ENCODE data around the gene ERF.

The ERF gene

DNA sequence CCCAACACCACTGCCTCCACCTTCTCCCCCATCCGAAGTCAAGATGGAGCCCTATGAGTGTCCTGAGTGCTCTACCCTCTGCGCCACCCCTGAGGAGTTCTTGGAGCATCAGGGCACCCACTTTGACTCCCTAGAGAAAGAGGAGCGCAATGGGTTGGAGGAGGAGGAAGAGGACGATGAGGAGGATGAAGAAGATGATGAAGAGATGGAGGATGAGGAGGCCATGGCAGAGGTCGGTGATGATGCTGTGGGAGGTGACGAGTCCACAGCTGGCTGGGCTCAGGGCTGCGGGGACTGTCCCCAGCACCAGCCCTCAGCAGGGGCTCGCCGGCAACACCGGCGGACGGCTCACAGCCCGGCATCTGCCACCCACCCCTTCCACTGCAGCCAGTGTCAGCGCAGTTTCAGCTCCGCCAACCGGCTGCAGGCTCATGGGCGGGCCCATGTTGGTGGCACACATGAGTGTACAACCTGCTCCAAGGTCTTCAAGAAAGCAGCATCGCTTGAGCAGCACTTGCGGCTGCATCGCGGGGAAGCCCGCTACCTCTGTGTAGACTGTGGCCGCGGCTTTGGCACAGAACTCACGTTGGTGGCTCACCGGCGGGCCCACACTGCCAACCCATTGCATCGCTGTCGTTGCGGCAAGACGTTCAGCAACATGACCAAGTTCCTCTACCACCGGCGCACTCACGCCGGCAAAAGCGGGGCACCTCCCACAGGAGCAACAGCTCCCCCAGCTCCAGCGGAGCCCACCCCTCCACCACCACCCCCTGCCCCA, 29.8 kb downstream of the ERF start:
- Histone ChIP-seq H3K36me3 (ENCODE audit: insufficient read depth, low read length) (0 out of 2 replicates have a peak, but pooled peaks cover 3% of the 10 kb centered on the region), H2AFZ (ENCODE audit: low read length, unreplicated experiment) (no peak overlapping the region), H3K4me1 (ENCODE audit: control insufficient read depth, insufficient read depth, low read length, unreplicated experiment) (no peaks in the 10 kb centered on the region), H3K79me2 (ENCODE audit: control insufficient read depth, insufficient read depth, low read length, unreplicated experiment) (peaks cover 37% of the 10 kb centered on the region), H3K27me3 (ENCODE audit: insufficient read depth, low read length) (no peaks in the 10 kb centered on the region), H3K27ac (ENCODE audit: low read depth, low read length) (no peak overlapping the region), H3K4me3 (ENCODE audit: low read depth, low read length) (no peak overlapping the region)

DNA sequence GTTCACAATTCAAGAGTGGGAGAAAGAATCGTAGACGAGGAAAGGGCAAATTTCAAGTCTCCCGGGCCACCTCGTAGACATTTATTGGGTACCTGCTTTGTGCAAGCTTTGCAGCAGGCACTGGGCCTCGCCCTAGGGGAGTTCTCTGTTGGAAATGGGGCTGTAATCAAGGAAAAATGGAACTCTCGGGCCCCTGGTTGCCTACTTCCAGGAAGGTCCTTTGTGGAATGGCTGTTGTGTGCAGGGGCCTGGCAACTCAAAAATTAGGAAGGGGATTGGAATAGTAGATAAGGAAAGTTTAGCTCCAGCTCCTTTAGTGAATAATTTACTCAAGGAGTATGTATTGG, 34.2 kb downstream of the ERF start:
- Histone ChIP-seq H2AFZ (ENCODE audit: low read length, unreplicated experiment) (peak overlapping the region; percentile 76), H3K27ac (ENCODE audit: low read depth, low read length) (peak overlapping the region; percentile 35; the same call in 1 of the 2 replicates), H3K4me1 (ENCODE audit: control insufficient read depth, insufficient read depth, low read length, unreplicated experiment) (peaks cover 17% of the 10 kb centered on the region), H3K36me3 (ENCODE audit: insufficient read depth, low read length) (no peaks in the 10 kb centered on the region), H3K79me2 (ENCODE audit: control insufficient read depth, insufficient read depth, low read length, unreplicated experiment) (peaks cover 41% of the 10 kb centered on the region), H3K4me3 (ENCODE audit: low read depth, low read length) (peak overlapping the region; percentile 96), H3K27me3 (ENCODE audit: insufficient read depth, low read length) (no peaks in the 10 kb centered on the region)

DNA sequence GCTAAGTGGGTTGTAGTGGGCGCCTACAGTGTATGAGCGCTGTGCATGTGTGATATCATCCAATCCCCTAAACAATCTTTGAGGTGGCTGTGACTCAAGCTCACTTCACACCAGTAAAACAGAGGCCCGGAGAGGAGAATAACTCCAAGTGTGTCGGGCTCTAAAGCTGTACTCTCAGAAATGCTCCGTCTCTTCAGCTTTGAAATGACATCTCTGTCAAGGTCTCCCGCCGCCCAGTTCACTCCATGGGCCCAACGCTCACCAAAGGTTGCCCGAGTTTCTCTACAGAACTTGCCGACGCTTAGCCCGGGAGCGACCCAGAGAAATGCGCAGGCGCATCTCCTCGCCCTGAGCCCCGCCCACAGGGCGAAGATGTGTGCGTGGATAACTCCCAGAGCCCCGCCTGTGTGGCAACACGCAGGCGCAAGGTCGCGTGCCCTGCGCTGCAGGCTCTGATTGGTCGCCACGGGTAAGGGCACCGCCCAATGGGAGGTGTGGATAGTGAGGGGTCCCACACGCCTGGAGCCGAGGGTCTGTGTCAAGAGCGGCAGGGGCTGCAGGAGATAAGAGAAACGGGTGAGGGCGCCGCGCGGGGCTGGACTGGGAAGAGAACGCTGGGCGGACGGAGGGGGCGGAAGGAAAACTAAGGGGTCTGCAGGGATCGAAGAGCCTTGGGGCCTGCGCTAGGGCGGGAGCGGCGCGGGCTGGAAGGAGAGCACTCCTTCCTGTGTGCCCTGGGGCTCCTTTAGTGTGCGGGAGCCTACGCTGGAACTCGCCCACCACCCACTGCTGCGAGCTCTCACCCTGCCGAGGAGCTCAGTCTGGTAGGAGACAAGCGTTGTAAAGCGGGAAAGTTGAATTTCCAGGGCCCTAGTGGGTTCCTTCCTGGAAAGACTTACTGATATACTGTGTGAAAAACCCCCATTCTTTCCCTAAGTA, 34.8 kb downstream of the ERF start, which contains the start of gene ZNF526:
TSS of gene ZNF526 (plus strand) at position 501 of the 939 bp plus-strand sequence. CDS start 4,092 bp downstream, outside the sequence.
- Histone ChIP-seq H3K27ac (ENCODE audit: low read depth, low read length) (peak within 1 kb of the TSS; percentile 70), H2AFZ (ENCODE audit: low read length, unreplicated experiment) (peak within 1 kb of the TSS; percentile 76), H3K4me3 (ENCODE audit: low read depth, low read length) (peak within 1 kb of the TSS; percentile 96), H3K27me3 (ENCODE audit: insufficient read depth, low read length) (no peaks in the 10 kb centered on the region), H3K79me2 (ENCODE audit: control insufficient read depth, insufficient read depth, low read length, unreplicated experiment) (peaks cover 47% of the 10 kb centered on the region), H3K4me1 (ENCODE audit: control insufficient read depth, insufficient read depth, low read length, unreplicated experiment) (peaks cover 17% of the 10 kb centered on the region), H3K36me3 (ENCODE audit: insufficient read depth, low read length) (no peaks in the 10 kb centered on the region)

DNA sequence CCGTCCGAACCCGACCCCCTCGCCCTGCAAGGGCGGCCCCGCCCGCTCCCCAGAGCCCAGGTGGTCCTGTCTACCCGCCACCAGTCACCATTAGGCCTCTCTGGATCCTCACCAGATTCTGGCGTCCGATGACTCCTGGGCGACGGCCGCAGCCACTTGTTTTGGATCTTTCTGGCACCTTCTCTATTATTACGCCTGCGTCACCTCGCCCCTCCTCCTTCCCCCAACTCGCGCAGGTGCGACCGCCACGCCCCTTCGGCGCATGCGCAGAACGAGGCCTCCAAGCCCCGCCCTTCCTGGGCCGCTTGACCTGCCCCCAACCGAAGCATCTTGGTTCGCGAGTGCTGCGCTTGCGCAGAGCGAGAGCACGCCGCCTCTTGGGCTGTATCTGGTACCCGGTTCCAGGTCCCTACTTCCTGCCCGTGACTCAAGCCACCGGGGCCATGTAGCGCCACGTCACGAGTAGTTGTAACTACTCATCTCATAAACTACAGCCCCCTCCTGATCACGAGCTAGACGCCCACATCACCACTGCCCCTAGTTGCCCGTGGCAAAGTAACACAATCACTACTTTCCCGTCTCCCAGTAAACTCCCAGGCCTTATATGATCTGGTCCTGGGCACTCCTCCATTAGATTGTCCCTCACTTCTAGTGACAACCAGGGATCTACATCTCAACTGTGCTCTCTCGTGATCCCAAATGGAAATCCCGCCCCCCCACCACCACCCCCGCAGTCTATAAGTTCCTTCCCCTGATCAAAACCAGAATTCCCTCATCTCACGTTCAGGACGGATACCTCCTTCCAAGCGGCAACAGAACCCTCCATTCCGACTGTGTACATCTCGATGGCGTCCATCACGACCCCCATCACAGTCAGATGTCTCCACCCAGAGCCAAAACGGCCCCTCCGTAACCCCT, 37.1 kb downstream of the ERF start, which contains the start of gene DEDD2:
TSS of gene DEDD2 (minus strand) at position 158 of the 918 bp plus-strand sequence. CDS start 670 bp downstream, outside the sequence.
- peak within 1 kb of the TSS; percentile 68 for H2AFZ ChIP-seq (ENCODE audit: low read length, unreplicated experiment)
- no peaks in the 10 kb centered on the region for H3K36me3 ChIP-seq (ENCODE audit: insufficient read depth, low read length)
- no peaks in the 10 kb centered on the region for H3K27me3 ChIP-seq (ENCODE audit: insufficient read depth, low read length)
- peak within 1 kb of the TSS; percentile 85 for H3K4me3 ChIP-seq (ENCODE audit: low read depth, low read length)
- peaks cover 46% of the 10 kb centered on the region for H3K79me2 ChIP-seq (ENCODE audit: control insufficient read depth, insufficient read depth, low read length, unreplicated experiment)
- H3K4me1 ChIP-seq (ENCODE audit: control insufficient read depth, insufficient read depth, low read length, unreplicated experiment), result peaks cover 17% of the 10 kb centered on the region
- peak within 1 kb of the TSS; percentile 94 for H3K27ac ChIP-seq (ENCODE audit: low read depth, low read length)

DNA sequence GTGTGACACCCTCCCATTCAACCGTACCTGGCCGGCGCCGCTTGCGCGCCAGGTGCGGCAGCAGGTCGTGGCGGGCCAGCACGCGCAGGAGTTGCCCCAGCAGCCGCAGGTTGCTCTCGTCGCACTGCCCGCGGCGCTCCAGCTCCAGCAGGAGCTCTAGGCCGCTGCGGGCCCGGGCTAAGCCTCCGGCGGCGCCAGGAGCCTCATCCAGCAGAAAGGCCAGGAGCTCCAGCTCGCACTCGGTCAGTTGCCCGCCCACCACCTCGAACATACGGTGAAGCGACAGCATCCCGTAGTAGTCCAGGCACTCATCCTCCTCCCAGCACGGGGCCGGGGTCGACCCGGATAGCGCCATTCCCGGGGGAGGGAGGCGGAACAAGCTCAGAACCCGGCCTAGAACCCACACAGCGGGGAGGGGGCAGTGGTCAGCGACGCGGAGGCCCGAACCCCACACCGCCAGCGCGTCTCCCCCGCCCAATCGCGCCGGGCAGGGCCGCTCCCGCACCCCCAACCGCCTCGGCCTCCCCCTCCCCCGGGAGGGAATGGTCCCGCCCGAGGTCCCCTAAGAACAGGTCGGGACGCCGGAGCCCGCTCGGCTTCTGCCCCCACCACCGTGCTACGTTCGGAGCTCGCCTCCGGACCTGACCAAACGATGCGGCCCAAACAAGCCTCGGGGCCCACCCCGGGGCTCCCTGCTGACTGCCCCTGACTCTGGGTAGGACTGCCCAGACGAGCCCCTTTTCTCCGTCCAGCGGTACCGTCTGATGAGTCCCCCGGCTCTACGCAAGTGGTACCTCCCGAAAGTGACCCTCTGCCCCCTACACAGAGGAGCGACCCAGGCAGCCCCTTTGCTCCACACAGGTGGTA, 38.0 kb downstream of the ERF start:
- H2AFZ ChIP-seq (ENCODE audit: low read length, unreplicated experiment), result peak overlapping the region; percentile 68
- H3K4me3 ChIP-seq (ENCODE audit: low read depth, low read length), result peak overlapping the region; percentile 85
- peaks cover 38% of the 10 kb centered on the region for H3K79me2 ChIP-seq (ENCODE audit: control insufficient read depth, insufficient read depth, low read length, unreplicated experiment)
- H3K27ac ChIP-seq (ENCODE audit: low read depth, low read length), result peak overlapping the region; percentile 14; the same call in 1 of the 2 replicates
- peaks cover 17% of the 10 kb centered on the region for H3K4me1 ChIP-seq (ENCODE audit: control insufficient read depth, insufficient read depth, low read length, unreplicated experiment)
- H3K27me3 ChIP-seq (ENCODE audit: insufficient read depth, low read length), result no peaks in the 10 kb centered on the region
- H3K36me3 ChIP-seq (ENCODE audit: insufficient read depth, low read length), result no peaks in the 10 kb centered on the region

DNA sequence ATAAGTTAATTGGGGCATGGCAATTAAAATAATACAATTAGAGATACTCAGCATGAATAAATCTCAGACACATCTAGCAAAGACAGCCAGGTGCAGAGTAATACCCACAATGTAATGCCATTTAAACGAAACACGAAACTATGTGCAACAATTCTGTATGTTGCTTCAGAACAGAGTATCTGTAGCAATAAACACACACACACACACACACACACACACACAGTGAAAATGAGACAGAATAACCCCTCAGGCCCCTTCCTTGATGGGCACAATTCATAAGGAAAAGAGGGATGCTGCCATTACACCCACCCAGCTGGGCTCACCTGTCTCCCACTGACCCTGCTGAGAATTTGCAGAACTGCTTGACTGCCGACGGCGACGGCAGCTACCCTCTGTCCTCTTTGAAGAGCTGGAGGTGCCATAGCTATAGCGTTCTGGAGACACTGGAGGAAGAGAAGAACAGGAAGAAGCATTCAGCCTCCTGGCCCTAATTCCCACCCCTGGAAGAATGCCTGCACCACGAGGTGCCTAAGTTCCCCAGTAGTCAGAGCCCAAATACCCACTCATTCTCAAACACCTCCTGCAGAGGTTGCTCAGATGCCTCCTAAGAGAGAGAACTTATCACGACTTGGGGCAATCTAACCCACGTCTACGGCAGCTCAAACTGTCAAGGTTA, 40.0 kb downstream of the ERF start:
- H3K27ac ChIP-seq (ENCODE audit: low read depth, low read length), result no peak overlapping the region

DNA sequence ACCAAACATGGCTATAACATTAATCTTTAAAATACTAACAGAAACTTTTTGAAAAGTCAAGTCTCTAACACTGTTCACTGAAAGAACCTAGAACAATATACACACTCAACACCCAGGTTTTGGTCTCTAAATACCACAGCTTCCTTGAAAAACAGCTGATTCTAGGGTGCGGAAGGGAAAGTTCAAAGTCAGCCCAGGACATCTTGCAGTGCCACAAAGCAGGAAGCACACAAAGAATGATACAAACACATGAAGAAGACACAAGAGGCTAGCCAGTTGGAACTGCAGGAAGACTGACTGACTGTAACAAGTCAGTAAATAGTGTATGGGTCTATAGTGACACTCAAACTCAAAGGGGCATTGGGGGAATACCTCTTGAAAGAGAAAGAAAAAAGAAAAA, 42.0 kb downstream of the ERF start:
- Histone ChIP-seq H3K27ac (ENCODE audit: low read depth, low read length) (no peak overlapping the region), H3K36me3 (ENCODE audit: insufficient read depth, low read length) (peaks cover 3% of the 10 kb centered on the region; the same call in 1 of the 2 replicates), H3K27me3 (ENCODE audit: insufficient read depth, low read length) (no peaks in the 10 kb centered on the region), H3K79me2 (ENCODE audit: control insufficient read depth, insufficient read depth, low read length, unreplicated experiment) (peaks cover 23% of the 10 kb centered on the region), H2AFZ (ENCODE audit: low read length, unreplicated experiment) (no peak overlapping the region), H3K4me1 (ENCODE audit: control insufficient read depth, insufficient read depth, low read length, unreplicated experiment) (peaks cover 13% of the 10 kb centered on the region), H3K4me3 (ENCODE audit: low read depth, low read length) (no peak overlapping the region)

More for the DNA sequence above, 40.0 kb downstream of the ERF start:
- no peaks in the 10 kb centered on the region for H3K36me3 ChIP-seq (ENCODE audit: insufficient read depth, low read length)
- H3K27me3 ChIP-seq (ENCODE audit: insufficient read depth, low read length), result no peaks in the 10 kb centered on the region
- peaks cover 17% of the 10 kb centered on the region for H3K4me1 ChIP-seq (ENCODE audit: control insufficient read depth, insufficient read depth, low read length, unreplicated experiment)
- H3K79me2 ChIP-seq (ENCODE audit: control insufficient read depth, insufficient read depth, low read length, unreplicated experiment), result peaks cover 22% of the 10 kb centered on the region
- no peak overlapping the region for H2AFZ ChIP-seq (ENCODE audit: low read length, unreplicated experiment)
- no peak overlapping the region for H3K4me3 ChIP-seq (ENCODE audit: low read depth, low read length)

DNA sequence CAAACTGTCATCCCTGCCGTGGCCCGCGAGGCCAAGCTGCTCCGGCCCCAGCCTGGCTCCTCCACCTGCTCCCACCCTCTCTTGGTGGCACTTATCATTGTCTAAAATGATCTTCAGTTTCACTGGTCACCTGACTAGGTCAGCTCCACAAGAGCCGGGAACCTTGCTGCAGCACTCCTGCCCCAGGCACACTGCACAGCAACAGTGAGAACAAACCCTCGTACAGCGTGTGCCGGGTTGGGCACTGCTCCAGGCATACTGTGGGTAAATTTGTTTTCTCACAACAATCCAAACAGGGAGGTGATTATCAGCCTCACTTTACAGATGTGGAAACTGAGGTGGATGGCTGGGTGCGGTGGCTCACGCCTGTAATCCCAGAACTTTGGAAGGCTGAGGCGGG, 46.3 kb downstream of the ERF start:
- H2AFZ ChIP-seq (ENCODE audit: low read length, unreplicated experiment), result no peak overlapping the region
- H3K4me3 ChIP-seq (ENCODE audit: low read depth, low read length), result no peak overlapping the region
- peaks cover 23% of the 10 kb centered on the region for H3K4me1 ChIP-seq (ENCODE audit: control insufficient read depth, insufficient read depth, low read length, unreplicated experiment)
- no peaks in the 10 kb centered on the region for H3K27me3 ChIP-seq (ENCODE audit: insufficient read depth, low read length)
- H3K79me2 ChIP-seq (ENCODE audit: control insufficient read depth, insufficient read depth, low read length, unreplicated experiment), result peaks cover 8% of the 10 kb centered on the region
- H3K36me3 ChIP-seq (ENCODE audit: insufficient read depth, low read length), result peaks cover 3% of the 10 kb centered on the region; the same call in 1 of the 2 replicates
- no peak overlapping the region; the same call in 1 of the 2 replicates for H3K27ac ChIP-seq (ENCODE audit: low read depth, low read length)

DNA sequence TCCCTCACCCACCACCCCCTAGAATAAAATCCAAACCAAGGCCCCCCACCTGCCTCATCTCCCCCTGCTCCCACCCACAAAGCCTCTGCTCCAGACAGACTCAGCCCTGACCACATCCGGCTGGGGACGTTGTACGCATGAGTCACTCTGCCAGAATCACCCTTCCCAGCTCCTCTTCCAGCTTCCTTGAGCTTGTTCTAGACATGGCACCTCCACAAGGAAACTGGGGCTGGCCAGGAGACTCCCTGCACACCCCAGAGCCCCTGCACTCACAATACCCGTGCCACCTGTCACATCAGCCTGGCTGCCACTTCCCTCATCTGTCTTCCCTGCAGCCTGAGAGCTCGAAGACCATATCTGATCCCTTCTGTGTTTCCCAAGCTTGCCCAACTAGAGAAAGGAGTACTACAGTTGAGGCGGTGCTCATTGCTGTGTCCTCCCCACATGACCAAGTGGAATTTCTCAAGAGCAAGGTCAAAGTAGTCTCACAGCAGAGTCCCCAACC, 47.1 kb downstream of the ERF start:
- H3K4me1 ChIP-seq (ENCODE audit: control insufficient read depth, insufficient read depth, low read length, unreplicated experiment), result peaks cover 23% of the 10 kb centered on the region
- peaks cover 3% of the 10 kb centered on the region; the same call in 1 of the 2 replicates for H3K36me3 ChIP-seq (ENCODE audit: insufficient read depth, low read length)
- peaks cover 8% of the 10 kb centered on the region for H3K79me2 ChIP-seq (ENCODE audit: control insufficient read depth, insufficient read depth, low read length, unreplicated experiment)
- H3K27me3 ChIP-seq (ENCODE audit: insufficient read depth, low read length), result no peaks in the 10 kb centered on the region
- peak overlapping the region; percentile 49 for H3K27ac ChIP-seq (ENCODE audit: low read depth, low read length)
- no peak overlapping the region; the same call in 1 of the 2 replicates for H3K4me3 ChIP-seq (ENCODE audit: low read depth, low read length)
- H2AFZ ChIP-seq (ENCODE audit: low read length, unreplicated experiment), result no peak overlapping the region

All from ACC112 (cell line).